Loucy (cell line): ENCODE data around the gene FBLN5.

Source experiments
- H2AFZ ChIP-seq: fragments of 200-600 bp; sonication (generic); 2 replicates; pipeline ENCODE4 v1.6.0; 2016; ENCODE audit warnings: antibody characterized with exemption, mild to moderate bottlenecking, low read length, moderate library complexity
- H3F3A ChIP-seq: fragments of 200-600 bp; 2 replicates; pipeline ENCODE4 v1.6.0; 2016; ENCODE audit warnings: antibody characterized with exemption, low read depth, mild to moderate bottlenecking
- H3K27me3 ChIP-seq: fragments of 200-600 bp; sonication (generic); 2 replicates; pipeline ENCODE4 v1.6.1; 2014; ENCODE audit warnings: low read length, mild to moderate bottlenecking; ENCODE audit not compliant: insufficient read depth, poor library complexity, severe bottlenecking
- H3K36me3 ChIP-seq: fragments of 200-600 bp; sonication (generic); 2 replicates; pipeline ENCODE4 v1.6.1; 2016; ENCODE audit warnings: low read length; ENCODE audit not compliant: insufficient read depth
- H3K4me1 ChIP-seq: fragments of 200-600 bp; sonication (generic); 2 replicates; pipeline ENCODE4 v1.5.1; 2014; ENCODE audit warnings: low read length, mild to moderate bottlenecking; ENCODE audit not compliant: insufficient read depth, poor library complexity, severe bottlenecking
- H3K4me2 ChIP-seq: fragments of 200-600 bp; sonication (generic); 2 replicates; pipeline ENCODE4 v1.6.0; 2014; ENCODE audit warnings: antibody characterized with exemption, low read length, low read depth, mild to moderate bottlenecking; ENCODE audit not compliant: poor library complexity, severe bottlenecking
- H3K4me3 ChIP-seq: fragments of 200-600 bp; sonication (generic); 2 replicates; pipeline ENCODE4 v1.5.1; 2014; ENCODE audit warnings: low read length, mild to moderate bottlenecking, mixed read lengths; ENCODE audit not compliant: poor library complexity, severe bottlenecking
- H3K79me2 ChIP-seq: fragments of 200-600 bp; sonication (generic); 2 replicates; pipeline ENCODE4 v1.6.1; 2014; ENCODE audit warnings: low read length; ENCODE audit not compliant: insufficient read depth
- H3K9ac ChIP-seq: fragments of 200-600 bp; sonication (generic); 2 replicates; pipeline ENCODE4 v1.6.0; 2014; ENCODE audit warnings: mild to moderate bottlenecking, low read depth, low read length, moderate library complexity; ENCODE audit not compliant: poor library complexity, severe bottlenecking
- H3K9me2 ChIP-seq: fragments of 200-600 bp; sonication (generic); replicated peaks from 2 replicates; pipeline ENCODE4 v1.6.1; 2016; ENCODE audit warnings: low read depth, low read length, mixed read lengths
- H3K9me3 ChIP-seq: fragments of 200-600 bp; sonication (generic); 2 replicates; pipeline ENCODE4 v1.6.1; 2014; ENCODE audit warnings: mild to moderate bottlenecking, antibody characterized with exemption, low read length, low read depth; ENCODE audit not compliant: insufficient read depth
- H4K20me1 ChIP-seq: fragments of 200-600 bp; sonication (generic); 2 replicates; pipeline ENCODE4 v1.6.0; 2014; ENCODE audit warnings: antibody characterized with exemption, low read length, mild to moderate bottlenecking; ENCODE audit not compliant: insufficient read depth, poor library complexity, severe bottlenecking
- CTCF ChIP-seq: fragments of 200-600 bp; sonication (generic); conservative IDR thresholded peaks from 2 replicates; pipeline ENCODE4 v1.5.1; 2014; ENCODE audit warnings: mild to moderate bottlenecking, antibody characterized with exemption, low read length
- EZH2phosphoT487 ChIP-seq: fragments of 200-600 bp; IDR thresholded peaks from 2 replicates; pipeline ENCODE4 v1.6.1; 2018; ENCODE audit warnings: antibody characterized with exemption, mild to moderate bottlenecking, moderate library complexity, borderline replicate concordance

Gene FBLN5

GRCh38 chr14:91947475-91948184, at the start of gene FBLN5:
TSS of gene FBLN5 (minus strand) at chr14:91947694. CDS start at chr14:91947229, 465 bp downstream.
- no peak within 1 kb of the TSS for H3K4me2 ChIP-seq
- H3K4me3 ChIP-seq = no peak within 1 kb of the TSS
- H3K4me1 ChIP-seq = no peaks in the 10 kb centered on the region
- no peaks in the 10 kb centered on the region for H3K36me3 ChIP-seq
- TF ChIP-seq EZH2phosphoT487 (no peak), CTCF (no peak)
- no peaks in the 10 kb centered on the region for H3K27me3 ChIP-seq
- no peaks in the 10 kb centered on the region for H3K9me3 ChIP-seq
- no peak within 1 kb of the TSS for H3K9ac ChIP-seq
- no peaks in the 10 kb centered on the region for H3K9me2 ChIP-seq
- H2AFZ ChIP-seq = no peak within 1 kb of the TSS
- no peaks in the 10 kb centered on the region for H3F3A ChIP-seq
- no peaks in the 10 kb centered on the region for H4K20me1 ChIP-seq
- H3K79me2 ChIP-seq = no peaks in the 10 kb centered on the region

GRCh38 chr14:91996948-91997371, 49.5 kb upstream of the FBLN5 start:
- no peak overlapping the region for H2AFZ ChIP-seq
- H3K9ac ChIP-seq = peak overlapping the region; percentile 64
- no peaks in the 10 kb centered on the region for H3K9me2 ChIP-seq
- H4K20me1 ChIP-seq = no peaks in the 10 kb centered on the region
- TF ChIP-seq CTCF (peak; percentile 83), EZH2phosphoT487 (no peak)
- peak overlapping the region; percentile 65 for H3K4me3 ChIP-seq
- H3K4me1 ChIP-seq = peaks cover 44% of the 10 kb centered on the region
- no peaks in the 10 kb centered on the region for H3K9me3 ChIP-seq
- no peaks in the 10 kb centered on the region for H3K79me2 ChIP-seq
- H3K27me3 ChIP-seq = no peaks in the 10 kb centered on the region
- H3K36me3 ChIP-seq = peaks cover 18% of the 10 kb centered on the region
- H3K4me2 ChIP-seq = peak overlapping the region; percentile 76
- H3F3A ChIP-seq = peaks cover 23% of the 10 kb centered on the region; the same call in 1 of the 2 replicates

- TF ChIP-seq CTCF = no peak
- no peak for TF ChIP-seq EZH2phosphoT487
- Histone ChIP-seq H3K36me3 (peaks cover 64% of the 10 kb centered on the region), H3K27me3 (no peaks in the 10 kb centered on the region), H2AFZ (no peak overlapping the region), H4K20me1 (no peaks in the 10 kb centered on the region), H3K79me2 (no peaks in the 10 kb centered on the region), H3K4me1 (peaks cover 11% of the 10 kb centered on the region), H3K4me3 (no peak overlapping the region), H3F3A (no peaks in the 10 kb centered on the region), H3K9me2 (no peaks in the 10 kb centered on the region), H3K9ac (no peak overlapping the region), H3K9me3 (no peaks in the 10 kb centered on the region), H3K4me2 (no peak overlapping the region)
These were observed 39.7 kb upstream of the FBLN5 start for GRCh38 chr14:91987192-91987591.
